ENCODE results near the gene ITSN2.
"Not testable (repeated sequence)": the region's sequence is repeated elsewhere in the genome, so short reads cannot be mapped to it uniquely, and the experiment has no call there.

Gene ITSN2

DNA sequence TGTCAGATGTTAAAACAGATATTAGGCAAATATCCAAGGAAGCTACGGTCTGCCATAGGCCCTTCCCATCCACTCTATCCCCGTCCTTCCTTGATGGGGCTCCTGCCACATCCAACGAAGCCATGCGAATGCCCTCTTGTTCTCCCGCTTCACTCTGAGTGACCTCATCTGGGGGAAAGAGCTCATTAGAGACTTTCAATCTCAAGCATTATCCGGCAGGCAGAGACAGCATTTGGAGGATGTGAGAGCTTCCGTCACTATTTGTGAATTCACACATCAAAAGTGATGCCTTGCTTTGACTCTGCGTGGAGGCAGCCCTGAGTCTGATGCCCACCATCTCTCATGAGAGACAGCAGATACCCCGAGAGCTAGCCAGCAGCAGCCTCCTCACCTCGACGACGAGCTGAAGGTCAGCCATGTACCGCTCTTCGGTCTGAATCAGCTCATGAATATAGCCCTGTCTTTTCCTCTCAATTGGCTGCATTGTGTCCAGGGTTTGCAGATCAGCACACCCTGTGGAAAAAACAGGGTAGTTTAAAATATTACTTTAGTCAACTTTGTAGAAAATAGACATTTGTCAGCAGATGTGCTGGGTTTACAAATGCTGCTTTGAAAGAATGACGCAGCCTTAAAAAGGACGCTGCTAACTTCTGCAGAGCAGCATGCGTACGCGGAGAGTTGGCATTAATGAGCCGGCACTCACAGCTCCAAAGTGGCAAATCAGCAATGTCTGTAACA is 139.6 kb downstream of the ITSN2 start:
- DNase-seq (ENCODE audit: low read depth in 2 of 2, low spot score in 1 of 2) = no peak

DNA sequence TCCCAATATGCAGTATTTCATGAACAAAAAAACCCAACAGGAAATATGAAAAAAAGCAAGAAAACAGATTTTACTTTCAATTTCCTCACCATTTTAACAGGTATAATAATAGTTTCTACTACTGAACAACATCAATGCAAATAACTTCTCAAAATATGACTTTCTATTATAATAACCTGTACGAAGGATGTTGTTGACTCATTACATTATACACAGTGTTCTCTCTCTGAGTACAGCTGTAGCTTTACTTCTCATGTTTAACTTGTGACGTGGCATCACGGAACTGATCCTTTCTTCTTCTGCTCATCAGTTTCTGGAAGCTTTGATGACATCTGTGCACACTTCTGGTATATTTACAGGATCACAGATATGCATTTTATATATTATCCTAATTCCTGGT is 145.5 kb downstream of the ITSN2 start:
- DNase-seq (ENCODE audit: low read depth in 2 of 2, low spot score in 1 of 2) = no peak

DNA sequence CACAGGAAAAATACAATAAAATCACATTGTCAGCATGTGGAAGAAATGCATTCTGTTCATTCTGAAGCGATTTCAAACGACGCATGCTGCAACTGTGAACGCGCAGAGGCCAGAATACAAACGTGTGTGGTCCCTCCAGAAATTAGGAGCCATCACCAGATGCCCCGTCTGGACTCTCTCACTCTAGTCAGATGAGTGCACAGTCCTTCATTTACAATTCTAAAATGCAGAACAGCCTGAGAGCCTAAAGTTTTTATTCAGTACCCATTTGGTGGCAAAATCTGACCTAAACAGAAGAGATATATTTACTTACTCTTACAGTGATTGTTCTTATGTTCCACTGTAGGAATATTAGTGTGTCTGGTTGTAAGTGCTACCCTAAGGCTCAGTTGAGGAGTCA is 148.9 kb downstream of the ITSN2 start:
- DNase-seq (ENCODE audit: low read depth in 2 of 2, low spot score in 1 of 2) = no peak

DNA sequence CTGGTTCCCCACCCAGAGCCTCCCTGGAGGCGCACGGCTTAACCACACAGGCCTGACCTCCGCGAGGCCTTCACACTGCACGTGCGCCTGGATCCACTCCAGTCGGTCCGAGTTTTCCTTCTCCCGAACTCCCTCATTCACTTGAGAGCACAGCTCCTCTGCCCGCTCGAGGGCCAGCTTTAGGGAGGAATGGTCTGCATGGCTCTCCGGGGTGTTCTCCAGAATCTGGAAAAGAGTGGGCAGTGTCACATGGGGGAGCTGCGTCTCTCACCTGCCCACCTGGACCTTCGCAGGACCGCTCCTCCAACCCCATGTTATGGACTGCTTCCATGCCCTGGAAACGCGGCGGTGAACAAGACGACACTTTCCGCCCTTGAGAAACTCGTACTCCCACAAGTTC is 149.6 kb downstream of the ITSN2 start:
- DNase-seq (ENCODE audit: low read depth in 2 of 2, low spot score in 1 of 2) = no peak

DNA sequence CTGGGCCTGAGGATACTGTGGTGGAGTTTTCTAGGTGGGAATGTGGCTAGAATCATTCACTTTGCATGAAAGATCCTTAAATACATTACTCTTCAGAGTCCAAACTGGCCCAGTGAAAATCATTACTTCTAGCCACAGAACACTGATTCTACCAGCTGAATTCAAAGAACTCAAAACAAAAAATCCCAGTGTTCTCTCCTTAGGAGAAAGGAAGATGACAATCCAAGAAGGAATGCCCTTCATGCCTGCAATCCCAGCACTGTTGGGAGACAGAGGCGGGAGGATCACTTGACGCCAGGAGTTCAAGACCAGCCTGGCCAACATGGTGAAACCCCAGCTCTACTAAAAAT is 150.3 kb downstream of the ITSN2 start:
- no peak for DNase-seq (ENCODE audit: low read depth in 2 of 2, low spot score in 1 of 2)

DNA sequence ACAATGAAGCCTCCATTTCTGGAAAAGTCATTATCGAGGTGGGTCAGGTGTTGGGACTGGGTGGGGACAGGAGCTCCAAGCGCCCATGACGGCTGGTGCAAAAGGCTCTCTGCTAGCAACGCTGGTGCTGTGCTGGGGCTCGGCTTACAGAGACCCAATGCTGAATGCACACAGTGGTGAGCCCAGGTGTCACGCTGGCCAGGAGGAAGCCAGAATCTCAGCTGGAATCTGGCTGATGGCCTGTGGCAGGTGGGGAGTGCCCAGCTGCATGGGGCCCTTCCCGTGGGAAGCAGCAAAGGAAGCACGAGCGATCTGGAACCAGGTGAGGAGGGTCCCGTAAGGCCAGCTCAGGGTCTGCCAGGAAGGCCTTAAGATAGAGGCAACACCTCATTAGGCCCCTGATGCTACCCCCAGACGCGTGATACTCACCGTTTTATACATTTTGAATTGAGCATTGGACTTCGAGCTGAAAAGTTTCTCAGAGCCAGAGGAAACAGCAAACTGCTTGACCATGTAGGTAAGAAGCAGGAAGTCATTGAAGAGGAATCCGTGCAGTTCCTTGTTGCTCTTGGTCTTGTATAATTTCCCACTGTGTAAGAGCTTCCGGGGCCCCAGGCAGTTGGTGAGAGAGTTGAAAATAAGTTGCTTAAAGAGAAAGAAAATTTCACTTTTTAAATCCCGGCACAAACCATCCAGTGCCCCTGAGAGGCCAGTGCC is 150.8 kb downstream of the ITSN2 start:
- DNase-seq (ENCODE audit: low read depth in 2 of 2, low spot score in 1 of 2) = no peak

DNA sequence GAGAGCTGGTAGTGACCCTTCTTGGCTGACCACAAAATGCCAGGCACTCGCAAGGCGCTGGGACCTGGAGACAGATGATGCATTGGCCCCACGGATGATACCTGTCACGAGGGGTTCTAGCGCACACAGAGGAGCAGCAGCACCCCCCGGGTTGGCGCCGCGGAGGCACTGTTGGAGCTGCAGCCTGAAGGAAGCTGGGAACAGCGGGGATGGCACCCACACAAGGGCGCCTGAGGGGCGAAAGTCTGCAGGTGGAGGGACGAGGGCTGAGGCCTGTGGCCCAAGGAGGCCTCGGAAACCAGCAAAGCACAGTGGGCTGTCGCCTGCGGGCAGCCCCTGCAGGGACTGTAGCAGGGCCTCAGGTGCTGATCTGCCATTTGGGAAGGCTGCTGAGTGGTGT is 151.8 kb downstream of the ITSN2 start:
- no peak for DNase-seq (ENCODE audit: low read depth in 2 of 2, low spot score in 1 of 2)

DNA sequence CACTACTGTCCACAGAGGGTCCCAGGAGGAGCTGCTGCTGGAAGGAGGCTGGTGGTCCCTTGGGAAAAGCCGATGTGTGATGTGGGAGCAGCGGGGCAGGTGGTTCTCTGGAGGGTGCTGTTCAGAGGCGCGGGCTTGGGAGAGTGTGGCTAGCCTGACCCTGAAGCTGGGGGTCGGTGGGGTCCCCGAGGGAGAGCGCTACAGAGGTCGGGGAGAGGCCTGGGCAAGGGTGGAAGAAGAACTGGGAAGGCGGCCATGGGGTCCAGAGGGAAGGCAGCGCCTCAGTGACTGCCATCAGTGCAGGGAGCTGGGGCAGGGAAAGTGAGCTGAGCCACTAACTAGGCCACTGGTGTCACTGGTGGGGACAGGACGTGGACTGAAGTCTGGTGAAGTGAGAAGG is 153.0 kb downstream of the ITSN2 start:
- DNase-seq (ENCODE audit: low read depth in 2 of 2, low spot score in 1 of 2) = no peak

DNA sequence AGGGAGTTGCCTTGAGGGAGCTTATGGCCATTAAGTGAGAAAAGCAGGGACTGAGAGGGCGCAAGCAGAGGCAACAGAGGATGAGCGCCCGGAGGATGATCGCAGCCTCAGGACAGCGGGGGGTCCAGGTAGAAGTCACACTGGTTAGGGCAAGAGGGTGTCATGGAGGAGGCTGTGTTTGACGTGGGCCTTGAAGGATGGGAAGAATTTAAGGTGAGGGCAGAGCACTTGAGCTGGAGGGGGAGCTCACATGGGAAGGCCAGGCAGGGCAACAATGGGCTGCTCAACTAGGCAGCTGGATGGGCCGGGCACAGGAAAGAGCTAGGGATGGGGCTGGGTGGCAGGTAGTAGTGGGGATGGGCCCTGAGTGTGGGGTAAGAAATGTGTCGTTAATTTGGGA is 153.6 kb downstream of the ITSN2 start:
- DNase-seq (ENCODE audit: low read depth in 2 of 2, low spot score in 1 of 2) = no peak

DNA sequence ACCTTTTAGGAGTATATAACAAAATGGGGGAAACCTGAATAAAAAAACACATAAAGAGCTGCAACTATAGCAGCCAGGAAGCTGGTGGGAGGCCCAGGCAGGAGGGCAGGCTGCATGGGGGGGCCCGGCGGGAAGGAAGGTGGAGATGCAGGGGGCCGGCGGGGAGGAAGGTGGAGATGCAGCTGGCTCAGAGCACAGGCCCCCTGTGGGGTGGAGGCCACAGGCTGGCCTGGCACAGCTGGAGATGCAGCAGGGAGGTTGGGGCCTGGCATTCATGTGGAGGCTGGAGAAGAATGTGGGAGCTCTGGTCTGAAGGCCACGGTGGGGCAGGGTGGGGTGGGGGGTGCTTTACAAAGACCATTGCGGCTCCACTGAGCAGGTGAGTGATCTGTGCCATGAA is 154.1 kb downstream of the ITSN2 start:
- no peak for DNase-seq (ENCODE audit: low read depth in 2 of 2, low spot score in 1 of 2)

DNA sequence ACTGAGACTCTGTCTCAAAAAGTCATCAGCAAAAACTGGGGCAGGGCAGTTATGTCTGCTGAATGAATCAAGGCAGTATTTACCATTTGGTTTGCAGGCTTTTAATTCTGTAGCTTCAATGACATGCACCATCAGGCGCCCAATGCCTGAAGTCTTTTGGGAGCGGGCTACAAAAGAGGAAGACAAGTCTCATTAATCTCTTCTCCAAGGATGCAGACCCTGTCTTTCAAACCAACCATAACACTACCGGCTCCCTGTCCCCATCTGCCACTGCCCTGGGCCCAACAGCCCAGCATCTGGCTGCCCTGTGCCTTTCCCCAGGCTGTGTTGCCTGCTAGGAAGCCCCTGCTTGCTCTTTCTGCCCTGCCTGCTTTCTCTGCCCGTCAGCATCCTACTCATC is 155.2 kb downstream of the ITSN2 start:
- no peak for DNase-seq (ENCODE audit: low read depth in 2 of 2, low spot score in 1 of 2)

DNA sequence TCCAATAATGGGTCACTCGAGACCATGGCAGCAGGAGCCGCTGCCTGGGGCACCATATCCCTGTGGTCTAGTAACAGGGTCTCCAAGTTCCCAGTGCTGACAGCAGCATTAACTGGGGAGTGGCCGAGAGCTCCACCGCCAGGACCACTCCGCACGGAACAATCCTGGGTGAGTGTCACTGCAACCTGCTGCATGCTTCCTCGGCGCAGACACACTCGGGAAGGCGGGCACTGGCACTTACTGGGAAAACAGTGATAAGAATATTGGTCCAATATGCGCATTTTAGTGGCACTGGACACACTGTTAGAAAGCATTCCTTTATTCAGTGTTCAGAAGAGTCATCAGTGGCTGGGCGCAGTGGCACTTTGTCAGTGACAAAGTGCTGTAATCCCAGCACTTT is 155.8 kb downstream of the ITSN2 start:
- no peak for DNase-seq (ENCODE audit: low read depth in 2 of 2, low spot score in 1 of 2)

DNA sequence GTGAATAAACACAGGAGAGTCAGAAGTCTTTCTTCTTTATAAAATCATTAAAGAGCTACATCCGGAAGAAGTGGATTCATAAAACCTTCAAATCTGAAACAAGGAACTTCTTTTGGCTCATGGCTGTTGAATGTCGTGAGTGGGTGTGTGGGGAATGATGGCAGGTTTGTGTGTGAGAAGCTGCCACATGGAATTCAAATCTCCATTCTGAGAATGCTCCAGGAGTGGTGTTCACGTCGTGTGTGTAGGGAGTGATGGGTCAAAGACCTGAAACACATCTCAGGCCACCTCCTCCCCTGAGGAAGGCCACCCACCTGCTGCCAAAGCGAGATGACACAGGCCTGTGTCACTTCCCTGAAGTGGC is 156.6 kb downstream of the ITSN2 start:
- DNase-seq (ENCODE audit: low read depth in 2 of 2, low spot score in 1 of 2) = no peak

DNA sequence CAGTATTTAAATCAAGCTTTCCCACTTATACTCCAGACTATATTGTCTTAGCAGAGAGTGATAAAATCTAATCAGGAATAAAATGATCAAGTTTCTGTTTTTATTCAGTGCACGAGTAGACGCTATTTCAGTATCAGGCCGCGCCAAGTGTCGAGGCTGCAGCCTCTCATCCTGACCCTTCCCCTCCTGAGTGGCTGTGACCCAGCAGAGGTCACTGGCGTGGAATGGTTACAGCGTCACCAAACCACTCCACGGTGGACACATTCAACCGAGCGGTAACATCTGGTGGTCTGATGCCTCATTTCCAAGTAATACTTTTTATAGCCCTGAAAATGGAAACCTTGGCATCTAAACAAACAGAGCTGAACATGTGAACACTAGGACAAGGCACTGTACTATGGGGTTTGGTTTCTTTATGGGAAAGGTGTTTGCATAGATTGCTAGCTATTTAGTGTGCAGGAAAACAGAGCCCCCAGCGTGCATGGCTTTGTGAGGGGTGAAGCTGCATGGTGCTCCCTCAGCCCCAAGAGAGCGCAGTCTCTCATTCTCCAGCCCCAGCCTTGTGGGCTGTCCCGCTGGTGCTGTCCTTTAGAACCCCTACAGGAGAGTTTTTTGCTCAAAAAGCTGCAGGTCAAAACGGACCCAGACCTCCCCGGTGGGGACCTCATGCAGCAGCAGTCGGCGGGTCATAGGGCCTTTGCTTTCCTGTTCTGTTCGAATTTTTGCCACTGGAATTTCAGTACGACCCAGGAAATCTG is 157.1 kb downstream of the ITSN2 start:
- no peak for DNase-seq (ENCODE audit: low read depth in 2 of 2, low spot score in 1 of 2)

DNA sequence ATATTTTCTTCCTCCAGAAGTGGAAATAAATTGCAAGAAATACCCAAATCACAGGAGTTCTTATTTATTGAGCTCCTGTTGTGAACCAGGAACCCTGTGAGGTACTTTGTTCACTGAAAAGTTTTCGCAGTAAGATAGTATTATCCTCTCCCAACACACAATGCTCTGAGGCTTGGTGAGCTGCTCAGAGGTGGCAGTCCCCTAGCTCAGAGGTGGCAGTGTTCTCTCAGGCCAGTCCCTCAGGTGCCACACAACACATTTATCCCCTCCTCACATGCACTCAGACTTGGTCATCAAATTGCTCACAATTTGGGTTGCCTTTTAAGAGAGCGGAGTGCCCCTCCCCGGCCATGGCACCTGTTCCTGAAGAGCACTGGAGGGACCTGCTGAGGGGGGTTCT is 159.5 kb downstream of the ITSN2 start:
- no peak for DNase-seq (ENCODE audit: low read depth in 2 of 2, low spot score in 1 of 2)

DNA sequence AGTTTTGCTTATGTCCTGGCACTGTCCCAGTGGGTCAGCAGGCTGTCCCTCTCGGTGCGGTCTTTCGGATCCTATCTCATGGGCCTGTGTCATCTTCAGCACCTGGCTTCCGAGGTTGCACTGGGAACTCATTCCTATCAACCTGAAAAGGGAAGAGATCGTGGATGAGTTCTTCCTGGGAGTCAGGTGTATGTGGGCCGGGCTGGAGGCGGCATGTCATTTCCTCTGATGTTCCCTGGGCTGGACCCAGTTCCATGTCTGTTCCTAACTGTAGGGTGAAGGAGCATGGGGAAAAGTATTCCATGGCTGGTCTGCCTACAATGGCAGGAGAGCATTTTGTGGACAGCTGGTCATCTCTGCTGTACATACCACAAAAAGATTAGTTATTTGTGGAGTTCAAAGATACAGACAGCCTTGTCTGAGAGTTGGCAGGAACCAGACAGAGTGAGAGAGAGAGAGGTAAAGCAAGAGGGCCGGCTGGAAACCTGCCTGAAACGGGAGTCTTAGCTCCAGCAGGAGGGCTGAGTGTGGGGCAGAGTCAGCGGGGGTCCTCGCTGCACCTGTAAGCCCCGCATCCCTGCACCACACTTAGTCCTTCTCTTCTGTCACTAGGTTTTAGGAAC is 160.3 kb downstream of the ITSN2 start:
- DNase-seq (ENCODE audit: low read depth in 2 of 2, low spot score in 1 of 2) = no peak

DNA sequence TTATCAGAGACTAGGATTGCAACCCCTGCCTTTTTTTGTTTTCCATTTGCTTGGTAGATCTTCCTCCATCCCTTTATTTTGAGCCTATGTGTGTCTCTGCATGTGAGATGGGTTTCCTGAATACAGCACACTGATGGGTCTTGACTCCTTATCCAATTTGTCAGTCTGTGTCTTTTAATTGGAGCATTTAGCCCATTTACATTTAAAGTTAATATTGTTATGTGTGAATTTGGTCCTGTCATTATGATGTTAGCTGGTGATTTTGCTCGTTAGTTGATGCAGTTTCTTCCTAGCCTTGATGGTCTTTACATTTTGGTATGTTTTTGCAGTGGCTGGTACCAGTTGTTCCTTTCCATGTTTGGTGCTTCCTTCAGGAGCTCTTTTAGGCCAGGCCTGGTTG is 163.1 kb downstream of the ITSN2 start:
- not testable (repeated sequence) for DNase-seq (ENCODE audit: low read depth in 2 of 2, low spot score in 1 of 2)

DNA sequence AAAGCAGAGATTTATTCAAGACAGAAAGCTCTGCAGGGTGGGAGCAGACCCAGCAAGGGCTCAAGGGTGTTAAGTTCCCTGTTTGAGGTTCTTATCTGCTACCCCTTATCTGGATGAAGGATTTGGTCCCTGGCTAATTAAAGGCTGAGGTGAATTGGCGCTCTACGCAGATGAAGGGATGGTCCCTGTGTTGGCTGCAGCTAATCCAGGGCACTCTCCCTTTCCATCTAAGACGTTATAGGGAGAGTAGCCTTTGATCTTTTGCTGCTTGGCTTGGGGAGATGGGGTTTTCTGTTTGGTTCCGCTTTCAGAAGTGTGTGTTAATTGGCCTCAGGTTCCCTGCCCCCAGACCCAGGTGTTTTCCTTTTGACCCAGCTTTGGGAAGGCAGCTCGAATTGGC is 168.5 kb downstream of the ITSN2 start:
- DNase-seq (ENCODE audit: low read depth in 2 of 2, low spot score in 1 of 2) = no peak

DNA sequence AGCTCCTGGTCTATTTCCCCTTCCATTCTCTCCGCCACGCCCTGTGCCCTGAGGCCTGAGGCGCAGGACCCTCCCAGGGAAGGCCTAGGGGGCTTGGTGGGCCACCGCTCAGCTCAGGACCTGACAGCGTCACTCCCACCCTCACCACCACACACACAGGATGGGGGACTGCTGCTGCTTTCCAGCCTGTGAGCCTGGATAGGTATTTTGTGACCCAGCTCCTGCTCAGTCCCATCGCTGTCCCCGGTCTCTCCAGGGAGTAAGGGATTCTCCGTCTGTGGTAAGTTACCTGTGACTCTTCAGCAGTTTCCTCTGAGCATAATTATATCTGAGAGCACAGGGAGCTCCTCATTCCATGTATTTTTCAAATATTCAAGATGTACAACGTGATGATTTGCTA is 169.2 kb downstream of the ITSN2 start:
- no peak for DNase-seq (ENCODE audit: low read depth in 2 of 2, low spot score in 1 of 2)

DNA sequence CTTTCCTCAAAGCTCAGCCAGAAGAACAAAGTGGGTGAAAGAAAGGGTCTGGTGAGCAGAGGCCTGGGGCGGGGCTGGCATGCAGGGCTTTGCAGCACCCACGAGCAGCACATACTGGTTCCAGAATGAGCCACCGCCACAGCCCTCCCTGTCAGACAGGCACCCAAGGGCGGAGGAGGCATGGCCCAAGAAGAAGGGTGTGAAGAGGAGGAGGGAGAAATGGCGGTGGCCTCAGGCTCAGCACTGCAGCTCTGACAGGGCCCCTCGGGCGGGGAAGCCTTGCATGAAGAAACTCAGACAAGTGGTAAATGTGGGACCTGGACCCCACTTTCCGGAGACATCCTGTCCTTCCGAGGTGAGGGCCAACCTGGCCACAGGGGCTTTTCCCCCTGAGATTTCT is 169.8 kb downstream of the ITSN2 start:
- no peak for DNase-seq (ENCODE audit: low read depth in 2 of 2, low spot score in 1 of 2)

DNA sequence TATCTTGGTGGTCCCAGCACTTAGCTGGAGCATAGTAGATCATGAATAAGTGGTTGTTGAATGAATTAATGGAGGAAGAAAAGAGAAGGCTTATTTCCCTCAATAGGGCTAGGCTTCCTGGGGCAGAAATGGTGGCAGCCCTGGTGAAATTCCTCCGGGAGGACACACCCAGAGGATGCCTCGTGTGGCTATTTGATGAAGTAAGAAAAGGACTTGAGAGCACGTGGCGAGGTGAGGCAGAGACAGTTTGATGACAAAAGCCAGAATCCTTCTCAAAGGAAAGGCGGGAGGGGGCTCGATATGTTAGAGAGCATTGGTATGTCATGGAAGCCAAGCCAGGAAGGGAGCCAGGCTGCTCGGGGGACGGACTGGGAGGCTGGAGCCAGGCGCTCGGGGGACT is 170.8 kb downstream of the ITSN2 start:
- no peak for DNase-seq (ENCODE audit: low read depth in 2 of 2, low spot score in 1 of 2)
